Uterus (tissue), 2 donors: ENCODE results near the gene TSPAN7.

Experiments
- CTCF ChIP-seq, 4 experiments: fragments of 200-600 bp in 2 of 4; fragments of 450-650 bp in 2 of 4; sonication (generic) in 2 of 4; IDR thresholded peaks; one replicate each; pipeline ENCODE4 v1.5.1; 2016 to 2019; ENCODE audit warnings: antibody characterized with exemption in 4 of 4, mild to moderate bottlenecking in 2 of 4, moderate library complexity in 1 of 4
- POLR2A ChIP-seq, 2 donors: fragments of 450-650 bp; IDR thresholded peaks; one replicate each; pipeline ENCODE4 v1.6.1; 2016; ENCODE audit warnings: antibody characterized with exemption in 2 of 2, mild to moderate bottlenecking in 1 of 2, moderate library complexity in 1 of 2

GRCh38 chrX:38563030-38563429, 1.7 kb downstream of the TSPAN7 start:
- TF ChIP-seq CTCF (IDR thresholded peaks at IDR 0.05) = no peak
- TF ChIP-seq POLR2A (IDR thresholded peaks at IDR 0.05) = no peak
